ENCODE results near the gene PRKD1. TPM values are rescaled to one million over a fixed set of nuclear protein-coding genes. Genes with fewer than 3 reads are reported as not detected.

PRKD1 gene
- total RNA-seq, 1 donor from 2014 or later, result 14.9 TPM

- intact Hi-C loops (cut with DNase I), result no loop called here
- Histone ChIP-seq H3K4me3 (no peak overlapping the region), H3K27ac (no peak overlapping the region), H3K9me3 (peaks cover 16% of the 10 kb centered on the region), H3K36me3 (no peaks in the 10 kb centered on the region), H3K27me3 (ENCODE audit: low read depth) (no peaks in the 10 kb centered on the region), H3K4me1 (no peaks in the 10 kb centered on the region)
- ATAC-seq (no peak), DNase-seq (no peak)
- TF ChIP-seq CTCF (IDR thresholded peaks at IDR 0.05), result no peak
These were observed 361.5 kb downstream of the PRKD1 start for GRCh38 chr14:29566194-29566593.

GRCh38 chr14:29558516-29558915, 369.1 kb downstream of the PRKD1 start:
- no peak for ATAC-seq
- H3K36me3 ChIP-seq, result no peaks in the 10 kb centered on the region
- TF ChIP-seq CTCF (IDR thresholded peaks at IDR 0.05), result no peak
- no peak overlapping the region for H3K27ac ChIP-seq
- no peak for DNase-seq
- H3K4me3 ChIP-seq, result no peak overlapping the region
- H3K9me3 ChIP-seq, result no peaks in the 10 kb centered on the region
- no peaks in the 10 kb centered on the region for H3K27me3 ChIP-seq (ENCODE audit: low read depth)
- intact Hi-C loops (cut with DNase I), result no loop called here
- no peaks in the 10 kb centered on the region for H3K4me1 ChIP-seq

- H3K4me1 ChIP-seq, result no peaks in the 10 kb centered on the region
- no peak overlapping the region for H3K4me3 ChIP-seq
- H3K36me3 ChIP-seq, result no peaks in the 10 kb centered on the region
- no peaks in the 10 kb centered on the region for H3K27me3 ChIP-seq (ENCODE audit: low read depth)
- TF ChIP-seq CTCF (IDR thresholded peaks at IDR 0.05), result no peak
- no peak overlapping the region for H3K27ac ChIP-seq
- no peak for ATAC-seq
- no peak for DNase-seq
- intact Hi-C loops (cut with DNase I), result no loop called here
- no peaks in the 10 kb centered on the region for H3K9me3 ChIP-seq
These were observed 373.3 kb downstream of the PRKD1 start for GRCh38 chr14:29554335-29554734.

GRCh38 chr14:29553427-29553826, 374.2 kb downstream of the PRKD1 start:
- Histone ChIP-seq H3K36me3 (no peaks in the 10 kb centered on the region), H3K4me3 (no peak overlapping the region), H3K4me1 (no peaks in the 10 kb centered on the region), H3K27me3 (ENCODE audit: low read depth) (no peaks in the 10 kb centered on the region), H3K9me3 (no peaks in the 10 kb centered on the region), H3K27ac (no peak overlapping the region)
- intact Hi-C loops (cut with DNase I), result no loop called here
- ATAC-seq (no peak), DNase-seq (no peak)
- no peak for TF ChIP-seq CTCF (IDR thresholded peaks at IDR 0.05)

GRCh38 chr14:29548948-29549370, 378.7 kb downstream of the PRKD1 start:
- H3K9me3 ChIP-seq, result no peaks in the 10 kb centered on the region
- H3K4me3 ChIP-seq, result no peak overlapping the region
- H3K36me3 ChIP-seq, result no peaks in the 10 kb centered on the region
- TF ChIP-seq CTCF (IDR thresholded peaks at IDR 0.05), result peak; percentile 58
- no peak overlapping the region for H3K27ac ChIP-seq
- intact Hi-C loops (cut with DNase I), result loop anchor here (10.0 kb wide), 1 partner anchor 456 kb away; no protein-coding TSS in a partner anchor
- H3K27me3 ChIP-seq (ENCODE audit: low read depth), result no peaks in the 10 kb centered on the region
- ATAC-seq, result peak; percentile 67 to 73
- DNase-seq, result no peak
- no peaks in the 10 kb centered on the region for H3K4me1 ChIP-seq

- Histone ChIP-seq H3K4me1 (no peaks in the 10 kb centered on the region), H3K27ac (no peak overlapping the region), H3K27me3 (ENCODE audit: low read depth) (no peaks in the 10 kb centered on the region), H3K4me3 (no peak overlapping the region), H3K9me3 (no peaks in the 10 kb centered on the region), H3K36me3 (no peaks in the 10 kb centered on the region)
- no peak for ATAC-seq
- TF ChIP-seq CTCF (IDR thresholded peaks at IDR 0.05), result no peak
- no peak for DNase-seq
- intact Hi-C loops (cut with DNase I), result loop anchor here (10.0 kb wide), 1 partner anchor 459 kb away; no protein-coding TSS in a partner anchor
These were observed 381.9 kb downstream of the PRKD1 start for GRCh38 chr14:29545714-29546113.
